GM21367 (cell line): ENCODE data around the gene CENPV.
"Not testable (repeated sequence)": the region's sequence is repeated elsewhere in the genome, so short reads cannot be mapped to it uniquely, and the experiment has no call there.

Source experiments
- ATAC-seq: cut with Tn5 transposase; IDR thresholded peaks from one replicate; pipeline ENCODE4 v1.9.1; 2021; ENCODE audit not compliant: unreplicated experiment

CENPV gene

GRCh38 chr17:16314859-16315258 lies 38.4 kb downstream of the CENPV start:
- no peak for ATAC-seq

GRCh38 chr17:16314189-16314588 lies 39.1 kb downstream of the CENPV start:
- no peak for ATAC-seq

GRCh38 chr17:16313139-16314090 lies 39.9 kb downstream of the CENPV start:
- ATAC-seq = no peak

GRCh38 chr17:16312061-16312460 lies 41.2 kb downstream of the CENPV start:
- ATAC-seq = not testable (repeated sequence)

- no peak for ATAC-seq
Measured at GRCh38 chr17:16306211-16306610, 47.1 kb downstream of the CENPV start.

- ATAC-seq = no peak
Measured at GRCh38 chr17:16304830-16305229, 48.4 kb downstream of the CENPV start.

- no peak for ATAC-seq
Measured at GRCh38 chr17:16302856-16303255, 50.4 kb downstream of the CENPV start.

GRCh38 chr17:16301963-16302855 lies 51.1 kb downstream of the CENPV start:
- ATAC-seq = no peak

- no peak for ATAC-seq
Measured at GRCh38 chr17:16300554-16300953, 52.7 kb downstream of the CENPV start.

- no peak for ATAC-seq
Measured at GRCh38 chr17:16298140-16298662, 55.1 kb downstream of the CENPV start.

- ATAC-seq = no peak
Measured at GRCh38 chr17:16297367-16298139, 55.7 kb downstream of the CENPV start.

- not testable (repeated sequence) for ATAC-seq
Measured at GRCh38 chr17:16296072-16296471, 57.2 kb downstream of the CENPV start.

- no peak for ATAC-seq
Measured at GRCh38 chr17:16294560-16294959, 58.7 kb downstream of the CENPV start.

GRCh38 chr17:16293931-16294330 lies 59.3 kb downstream of the CENPV start:
- no peak for ATAC-seq
